Esophagus squamous epithelium (tissue), 4 donors: ENCODE measurements around the gene HIRA.

Experiments used
- CTCF ChIP-seq, 6 experiments: fragments of 450-650 bp in 4 of 6; fragments of 200-600 bp in 2 of 6; sonication (generic) in 2 of 6; IDR thresholded peaks; one replicate each; pipeline ENCODE4 v1.5.1; 2016 to 2019; ENCODE audit warnings: antibody characterized with exemption in 6 of 6, mild to moderate bottlenecking in 4 of 6, moderate library complexity in 4 of 6
- POLR2A ChIP-seq, 4 donors: fragments of 450-650 bp; IDR thresholded peaks; one replicate each; pipeline ENCODE4 v1.6.1; 2017; ENCODE audit warnings: antibody characterized with exemption in 4 of 4, mild to moderate bottlenecking in 4 of 4, moderate library complexity in 3 of 4

DNA sequence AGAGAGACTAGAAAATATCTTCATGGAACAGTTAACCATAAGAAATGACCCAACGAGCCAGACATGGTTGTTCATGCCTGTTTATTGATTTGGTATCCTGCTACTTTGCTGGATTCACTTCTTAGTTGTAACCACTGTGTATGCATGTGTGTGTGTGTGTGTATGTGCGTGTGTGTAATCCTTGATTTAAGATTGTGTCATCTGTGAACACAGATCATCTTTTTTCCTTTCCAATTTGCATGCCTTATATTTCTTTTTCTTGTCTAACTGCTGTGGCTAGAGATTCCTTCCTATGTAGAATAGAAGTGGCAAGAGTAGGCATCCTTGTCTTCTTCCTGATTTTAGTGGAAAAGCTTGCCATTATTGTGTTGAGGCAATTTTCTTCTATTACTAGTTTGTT, 123.7 kb downstream of the HIRA start:
- no peak for TF ChIP-seq CTCF (IDR thresholded peaks at IDR 0.05)
- no peak for TF ChIP-seq POLR2A (IDR thresholded peaks at IDR 0.05)
